B cell (primary cell): ENCODE data around the gene COL5A1.

Experiments used
- CTCF ChIP-seq: fragments of 200-600 bp; IDR thresholded peaks from one replicate; pipeline ENCODE4 v1.8.0; 2022; ENCODE audit warnings: antibody characterized with exemption, mild to moderate bottlenecking
- EZH2 ChIP-seq: IDR thresholded peaks from 2 replicates; pipeline ENCODE4 v1.6.1; 2012; ENCODE audit warnings: borderline replicate concordance, low read depth, mild to moderate bottlenecking, moderate library complexity, low read length; ENCODE audit not compliant: insufficient read depth, poor library complexity, severe bottlenecking

GRCh38 chr9:134860510-134860909 lies 218.9 kb downstream of the COL5A1 start:
- no peak for TF ChIP-seq CTCF
- TF ChIP-seq EZH2 = no peak
